Islet of Langerhans (tissue), 1 donor: ENCODE results near the gene ATP6V0A1.
"Not testable (repeated sequence)": the region's sequence is repeated elsewhere in the genome, so short reads cannot be mapped to it uniquely, and the experiment has no call there.

ENCODE experiments used
- FAIRE-seq: peaks from one replicate; lab custom pipeline; 2011; peaks lifted over from hg19 to GRCh38; lab: Jason Lieb, UNC

The ATP6V0A1 gene

GRCh38 chr17:42438600-42439567 is 19.8 kb upstream of the ATP6V0A1 start:
- FAIRE-seq = no peak

- no peak for FAIRE-seq
Measured at GRCh38 chr17:42441371-42442195, 17.1 kb upstream of the ATP6V0A1 start.

GRCh38 chr17:42442196-42442565 is 16.5 kb upstream of the ATP6V0A1 start:
- FAIRE-seq = no peak

GRCh38 chr17:42449176-42449575 is 9.5 kb upstream of the ATP6V0A1 start:
- FAIRE-seq = not testable (repeated sequence)

- not testable (repeated sequence) for FAIRE-seq
Measured at GRCh38 chr17:42449838-42450237, 8.8 kb upstream of the ATP6V0A1 start.

GRCh38 chr17:42451270-42451669 is 7.4 kb upstream of the ATP6V0A1 start:
- FAIRE-seq = not testable (repeated sequence)

GRCh38 chr17:42453439-42453838 is 5.2 kb upstream of the ATP6V0A1 start:
- no peak for FAIRE-seq

GRCh38 chr17:42454987-42455386 is 3.7 kb upstream of the ATP6V0A1 start:
- FAIRE-seq = not testable (repeated sequence)

- FAIRE-seq = no peak
Measured at GRCh38 chr17:42456223-42457106, 2.2 kb upstream of the ATP6V0A1 start.

GRCh38 chr17:42457107-42457792 is 1.4 kb upstream of the ATP6V0A1 start:
- FAIRE-seq = no peak

- FAIRE-seq = no peak
Measured at GRCh38 chr17:42459256-42459800, 650 bp downstream of the ATP6V0A1 start.

- no peak for FAIRE-seq
Measured at GRCh38 chr17:42459801-42460281, 1.2 kb downstream of the ATP6V0A1 start.

GRCh38 chr17:42460371-42460770 is 1.7 kb downstream of the ATP6V0A1 start:
- no peak for FAIRE-seq

GRCh38 chr17:42463976-42464400 is 5.3 kb downstream of the ATP6V0A1 start:
- no peak for FAIRE-seq

GRCh38 chr17:42467889-42468288 is 9.2 kb downstream of the ATP6V0A1 start:
- no peak for FAIRE-seq

- FAIRE-seq = no peak
Measured at GRCh38 chr17:42472709-42473521, 14.2 kb downstream of the ATP6V0A1 start.

- FAIRE-seq = no peak
Measured at GRCh38 chr17:42474276-42474675, 15.6 kb downstream of the ATP6V0A1 start.

GRCh38 chr17:42475121-42475520 is 16.4 kb downstream of the ATP6V0A1 start:
- FAIRE-seq = no peak

- FAIRE-seq = no peak
Measured at GRCh38 chr17:42475835-42476234, 17.2 kb downstream of the ATP6V0A1 start.

GRCh38 chr17:42476411-42476810 is 17.7 kb downstream of the ATP6V0A1 start:
- no peak for FAIRE-seq
